Spinal cord (tissue), 4 donors: Measurements from ENCODE around the gene FTHL17. TPM values are rescaled to one million over a fixed set of nuclear protein-coding genes. Genes with fewer than 3 reads are reported as not detected.

ENCODE experiments used
- polyA plus RNA-seq, 2 donors: library from polyadenylated mRNA; unstranded; fragments of 120-200 nt; gene quantifications; one replicate each; pipeline ENCODE4 v1.2.1, GENCODE V29; 2013; ENCODE audit not compliant: insufficient read length in 2 of 2
- total RNA-seq, 2 donors: library from RNA; depleted of rRNA in 1 of 2; stranded (reverse); fragments of 120-200 nt in 1 of 2; fragments of >200 nt in 1 of 2; gene quantifications; one replicate each; pipeline versions ENCODE4 v1.2.3 to v1.2.4, GENCODE V29; 2013 to 2014

The FTHL17 gene
- total and polyA plus RNA-seq, 4 donors: not detected

Other genes starting within 250 kb of the FTHL17 start
- gene TAB3, start 182.8 kb downstream of the FTHL17 start, total RNA-seq: 10 to 100 TPM; 16.6 to 19.0 TPM
- gene TAB3, start 182.8 kb downstream of the FTHL17 start, polyA plus RNA-seq: 10 to 100 TPM; 28.1 to 35.8 TPM